K562 (cell line): ENCODE data around the gene SNAPC5. TPM values are rescaled to one million over a fixed set of nuclear protein-coding genes. Genes with fewer than 3 reads are reported as not detected.

Experiments
- ATAC-seq: fragments of 200-7000 bp; cut with Tn5 transposase; 3 replicates; pipeline ENCODE4 v1.9.1; 2020; ENCODE audit warnings: moderate library complexity
- BruUV-seq: library from RNA; stranded (reverse); fragments of 400-500 nt; replicated peaks from 2 replicates; lab custom pipeline; 2021; lab: Mats Ljungman, UMichigan
- CTCF ChIA-PET: fragments of 300-600 bp; formaldehyde crosslinking; extraction: SDS; loops from one replicate; lab custom pipeline; 2021; ENCODE audit warnings: low intra/inter-chr PET ratio; lab: Yijun Ruan, JAX
- POLR2A ChIA-PET: fragments of 300-600, 350-650 bp; sonication (Branson Sonifier 250); formaldehyde crosslinking; extraction: SDS; loops from one replicate; lab custom pipeline; 2021; ENCODE audit warnings: antibody characterized with exemption, inconsistent platforms; lab: Yijun Ruan, JAX
- DNase-seq, 4 experiments: peaks; one replicate each; pipeline versions ENCODE4 v3.0.0 to v3.0.0-alpha.2; 2011 to 2018; ENCODE audit warnings: low spot score in 3 of 4, mixed read lengths in 3 of 4; ENCODE audit errors: extremely low read depth in 1 of 4
- FAIRE-seq: peaks from 2 replicates; lab custom pipeline; 2011; peaks lifted over from hg19 to GRCh38; lab: Jason Lieb, UNC
- H2AFZ ChIP-seq: 2 replicates; pipeline ENCODE4 v1.6.0; 2011; ENCODE audit warnings: low read depth, low read length, control low read depth, inconsistent platforms
- H3K27ac ChIP-seq: fragments of 200-600 bp; 3 replicates; pipeline ENCODE4 v1.8.0; 2011; ENCODE audit warnings: low read depth, mild to moderate bottlenecking, control low read depth, inconsistent platforms, low read length, moderate library complexity, mixed read lengths; ENCODE audit errors: extremely low read depth
- H3K27me3 ChIP-seq, 2 experiments: fragments of 300-600 bp in 1 of 2; 2 replicates in 1 of 2; 3 replicates in 1 of 2; pipeline versions ENCODE4 v1.6.0 to v1.8.0; 2011; ENCODE audit warnings: inconsistent platforms in 2 of 2, low read length in 2 of 2, mild to moderate bottlenecking in 1 of 2, mixed read lengths in 1 of 2, moderate library complexity in 1 of 2; ENCODE audit not compliant: control insufficient read depth in 2 of 2, insufficient read depth in 2 of 2
- H3K36me3 ChIP-seq: fragments of 300-600 bp; 3 replicates; pipeline ENCODE4 v1.8.0; 2011; ENCODE audit warnings: mild to moderate bottlenecking, low read length, inconsistent platforms; ENCODE audit not compliant: control insufficient read depth, insufficient read depth
- H3K4me1 ChIP-seq, 2 experiments: fragments of 200-600 bp in 1 of 2; replicated peaks in 1 of 2; 2 replicates in 1 of 2; 3 replicates in 1 of 2; pipeline versions ENCODE4 v1.5.1 to v1.8.0; 2011; ENCODE audit warnings: inconsistent platforms in 2 of 2, low read length in 2 of 2, mild to moderate bottlenecking in 1 of 2, mixed read lengths in 1 of 2, moderate library complexity in 1 of 2; ENCODE audit not compliant: control insufficient read depth in 2 of 2, insufficient read depth in 2 of 2
- H3K4me2 ChIP-seq: 2 replicates; pipeline ENCODE4 v1.6.1; 2011; ENCODE audit warnings: low read length, control low read depth, inconsistent platforms, mixed read lengths; ENCODE audit not compliant: insufficient read depth
- H3K4me3 ChIP-seq: fragments of 200-600 bp; sonication (generic), shearing (Covaris generic); 2 replicates; pipeline ENCODE4 v1.5.1; 2016; ENCODE audit warnings: control low read depth, inconsistent platforms
- H3K79me2 ChIP-seq: fragments of 200-600 bp; 3 replicates; pipeline ENCODE4 v1.8.0; 2011; ENCODE audit warnings: low read length, inconsistent platforms; ENCODE audit not compliant: control insufficient read depth, insufficient read depth
- H3K9ac ChIP-seq, 2 experiments: 2 replicates each; pipeline versions ENCODE4 v1.6.0 to v1.6.1; 2011; ENCODE audit warnings: low read depth in 2 of 2, low read length in 2 of 2, control low read depth in 1 of 2, inconsistent platforms in 1 of 2, mild to moderate bottlenecking in 1 of 2, mixed read lengths in 1 of 2; ENCODE audit not compliant: insufficient read depth in 1 of 2
- H3K9me1 ChIP-seq: one replicate; pipeline ENCODE4 v1.6.0; 2011; ENCODE audit warnings: inconsistent platforms, mild to moderate bottlenecking, low read length, moderate library complexity; ENCODE audit not compliant: control insufficient read depth, insufficient read depth
- H3K9me3 ChIP-seq: replicated peaks from 2 replicates; pipeline ENCODE4 v1.5.1; 2011; ENCODE audit warnings: low read depth, low read length, inconsistent platforms; ENCODE audit not compliant: control insufficient read depth, insufficient read depth
- H4K20me1 ChIP-seq: replicated peaks from 2 replicates; pipeline ENCODE4 v1.6.1; 2011; ENCODE audit warnings: low read length, inconsistent platforms, mixed read lengths; ENCODE audit not compliant: control insufficient read depth, insufficient read depth
- BRD4 ChIP-seq: fragments of 200-600 bp; sonication (generic); IDR thresholded peaks from 2 replicates; pipeline ENCODE4 v1.6.1; 2017; ENCODE audit warnings: inconsistent platforms
- BRD9 ChIP-seq: fragments of 450-650 bp; IDR thresholded peaks from 2 replicates; pipeline ENCODE4 v1.6.1; 2018; ENCODE audit warnings: low read depth; ENCODE audit not compliant: partially characterized antibody
- CHD2 ChIP-seq: IDR thresholded peaks from 2 replicates; pipeline ENCODE4 v1.6.1; 2011; ENCODE audit warnings: low read depth, low read length
- CTBP1 ChIP-seq: fragments of 450-650 bp; IDR thresholded peaks from 2 replicates; pipeline ENCODE4 v1.6.1; 2016; ENCODE audit warnings: borderline replicate concordance
- HOMEZ ChIP-seq: fragments of 250-450 bp; sonication (Bioruptor Pico); IDR thresholded peaks from 2 replicates; pipeline ENCODE4 v1.4.0; 2020; ENCODE audit warnings: mild to moderate bottlenecking, moderate library complexity
- MITF ChIP-seq: IDR thresholded peaks from 2 replicates; pipeline ENCODE4 v1.6.1; 2014; ENCODE audit warnings: antibody characterized with exemption
- MYNN ChIP-seq, 2 experiments: sonication (generic); formaldehyde crosslinking in 1 of 2; IDR thresholded peaks; 2 replicates each; pipeline versions ENCODE4 v1.5.0 to v1.6.1; 2016 to 2020; ENCODE audit warnings: antibody characterized with exemption in 1 of 2, missing genetic modification reagents in 1 of 2
- NFIC ChIP-seq: fragments of 450-650 bp; IDR thresholded peaks from 2 replicates; pipeline ENCODE4 v1.6.1; 2017; ENCODE audit warnings: mild to moderate bottlenecking, inconsistent platforms
- NFIX ChIP-seq: fragments of 250-450 bp; sonication (Bioruptor Pico); IDR thresholded peaks from 2 replicates; pipeline ENCODE4 v1.4.0; 2020; ENCODE audit warnings: low read depth, mild to moderate bottlenecking, moderate library complexity
- SMARCA5 ChIP-seq: fragments of 450-650 bp; IDR thresholded peaks from 2 replicates; pipeline ENCODE4 v1.6.1; 2016
- TAF7 ChIP-seq: fragments of 450-650 bp; IDR thresholded peaks from 2 replicates; pipeline ENCODE4 v1.6.1; 2016; ENCODE audit warnings: missing genetic modification characterization, missing compliant biosample characterization
- TCF7L2 ChIP-seq: fragments of 150-350 bp; IDR thresholded peaks from 2 replicates; pipeline ENCODE4 v1.6.1; 2016; ENCODE audit warnings: low read depth, mild to moderate bottlenecking, low read length, moderate library complexity
- TEAD4 ChIP-seq, 2 experiments: sonication (generic) in 1 of 2; formaldehyde crosslinking in 1 of 2; IDR thresholded peaks; 2 replicates each; pipeline versions ENCODE4 v1.6.1 to v1.8.0; 2012 to 2022; ENCODE audit warnings: borderline replicate concordance in 1 of 2, inconsistent platforms in 1 of 2, low read length in 1 of 2, mild to moderate bottlenecking in 1 of 2, missing genetic modification reagents in 1 of 2
- TSC22D4 ChIP-seq: fragments of 450-650 bp; IDR thresholded peaks from 2 replicates; pipeline ENCODE4 v1.6.1; 2016; ENCODE audit warnings: missing genetic modification characterization, missing biosample characterization, control low read depth
- ZNF79 ChIP-seq: fragments of 250-450 bp; sonication (Bioruptor Pico); IDR thresholded peaks from 2 replicates; pipeline ENCODE4 v1.4.0; 2020; ENCODE audit warnings: low read depth, mild to moderate bottlenecking, moderate library complexity
- WGBS: fragments of 100-300 bp; shearing (Covaris generic); methylation state at CpG from one replicate; pipeline ENCODE4 v1.1.6; 2016; ENCODE audit warnings: low coverage, mixed read lengths; ENCODE audit not compliant: insufficient coverage; ENCODE audit errors: missing lambda C conversion rate; 5-methylcytosine and 5-hydroxymethylcytosine counted together
- in situ Hi-C: fragments of 300-500 bp; cut with MboI; formaldehyde crosslinking; loops from 4 replicates; pipeline ENCODE4 v1.15.0; 2018; ENCODE audit warnings: inconsistent platforms, mixed read lengths
- intact Hi-C: fragments of 100-400 bp; cut with micrococcal nuclease; formaldehyde crosslinking; loops from 2 replicates; pipeline ENCODE4 v1.14.2; 2022
- polyA plus RNA-seq, 8 experiments: library from polyadenylated mRNA; depleted of rRNA in 4 of 8; stranded (reverse) in 5 of 8; unstranded in 3 of 8; fragments of >200 nt; fragmentation: Nextera tagmentation in 2 of 8; fragmentation: Illumina TruSeq in 1 of 8; extraction: Ambion mirVana in 2 of 8; extraction: Trizol in 1 of 8; gene quantifications; 2 replicates each; pipeline versions ENCODE4 v1.2.1 to v1.2.3, GENCODE V29; 2011 to 2014; ENCODE audit warnings: inconsistent platforms in 1 of 8, missing spikeins in 1 of 8
- total RNA-seq, 7 experiments: library from RNA; depleted of rRNA in 6 of 7; stranded (reverse); fragments of >200 nt in 6 of 7; fragmentation: Illumina TruSeq in 2 of 7; extraction: Trizol in 2 of 7; gene quantifications; 2 replicates each; pipeline versions ENCODE4 v1.2.1 to v1.2.3, GENCODE V29; 2011 to 2021; ENCODE audit warnings: low replicate concordance in 1 of 7
- TF ChIP-seq, protein P1 (sequence below): sonication (generic); formaldehyde crosslinking; IDR thresholded peaks from 2 replicates; pipeline ENCODE4 v1.8.1; 2023; ENCODE audit warnings: mild to moderate bottlenecking, missing genetic modification reagents

Gene SNAPC5
- total and polyA plus RNA-seq, 9 of the 15 experiments (the other 6 are each of a cell fraction or from before 2014, with no cell fraction given) = 52.8 to 155 (median 96.5) TPM

GRCh38 chr15:66504563-66505429 lies 7.2 kb upstream of the SNAPC5 start, which contains the start of the genes RPL4 and ZWILCH:
Gene RPL4, minus strand, starts transcription at chr15:66504855. Its CDS starts 65 bp downstream, at chr15:66504790.
Gene ZWILCH, plus strand, starts transcription at chr15:66505326. Its CDS starts 13 bp downstream, at chr15:66505339.
- CTCF ChIA-PET = no interaction called here
- no TSS peak for BruUV-seq
- H3K4me1 ChIP-seq = peaks cover 17 to 19% of the 10 kb centered on the region in 2 experiments
- peak within 1 kb of the TSS; percentile 97 for H2AFZ ChIP-seq
- peaks cover 90% of the 10 kb centered on the region for H3K79me2 ChIP-seq
- no peaks in the 10 kb centered on the region for H3K27me3 ChIP-seq
- DNase-seq (peak; percentile 81 to 88 (median 82)), ATAC-seq (peak; percentile 84), FAIRE-seq (peak; percentile 57)
- H3K36me3 ChIP-seq = peaks cover 50% of the 10 kb centered on the region
- H3K4me2 ChIP-seq = peak within 1 kb of the TSS; percentile 97
- WGBS = under 1% methylated on average over 46 of the region's 46 CpGs
- H3K9ac ChIP-seq = peak within 1 kb of the TSS; percentile 97 to 98
- intact Hi-C loops (loop anchor here (5.0 kb wide), 1 partner anchor 63 kb away; the partner anchor contains the start of gene LCTL), in situ Hi-C loops (no loop called here)
- peaks cover 27% of the 10 kb centered on the region for H4K20me1 ChIP-seq
- H3K4me3 ChIP-seq = peak within 1 kb of the TSS; percentile 71
- H3K9me1 ChIP-seq = no peaks in the 10 kb centered on the region
- H3K9me3 ChIP-seq = no peaks in the 10 kb centered on the region
- POLR2A ChIA-PET = interaction anchor here (0.6 to 2.9 kb wide), 16 partner anchors 8 to 1627 kb away, joined by 3 to 8 read pairs (median 4); partner anchors contain the start of gene LCTL
- H3K27ac ChIP-seq = peak within 1 kb of the TSS; percentile 97
- TF ChIP-seq NFIC = peak; percentile 58
- TF ChIP-seq CHD2 = peak; percentile 95
- no peak; the same call in 1 of the 2 replicates for TF ChIP-seq MITF
- no peak for TF ChIP-seq NFIX (CRISPR knock-in tag)
- TF ChIP-seq TAF7 (tag) = peak; percentile 98
- peak; percentile 78; the same call in 1 of the 2 replicates for TF ChIP-seq MYNN (IDR thresholded peaks at IDR 0.05)
- no peak for TF ChIP-seq MYNN (CRISPR knock-in tag; IDR thresholded peaks at IDR 0.05)
- TF ChIP-seq HOMEZ = no peak
- TF ChIP-seq CTBP1 = peak; percentile 24; the same call in 1 of the 2 replicates
- TF ChIP-seq TSC22D4 (tag) = no peak
- TF ChIP-seq SMARCA5 = peak; percentile 91; the same call in 1 of the 2 replicates
- TF ChIP-seq, protein P1, sequence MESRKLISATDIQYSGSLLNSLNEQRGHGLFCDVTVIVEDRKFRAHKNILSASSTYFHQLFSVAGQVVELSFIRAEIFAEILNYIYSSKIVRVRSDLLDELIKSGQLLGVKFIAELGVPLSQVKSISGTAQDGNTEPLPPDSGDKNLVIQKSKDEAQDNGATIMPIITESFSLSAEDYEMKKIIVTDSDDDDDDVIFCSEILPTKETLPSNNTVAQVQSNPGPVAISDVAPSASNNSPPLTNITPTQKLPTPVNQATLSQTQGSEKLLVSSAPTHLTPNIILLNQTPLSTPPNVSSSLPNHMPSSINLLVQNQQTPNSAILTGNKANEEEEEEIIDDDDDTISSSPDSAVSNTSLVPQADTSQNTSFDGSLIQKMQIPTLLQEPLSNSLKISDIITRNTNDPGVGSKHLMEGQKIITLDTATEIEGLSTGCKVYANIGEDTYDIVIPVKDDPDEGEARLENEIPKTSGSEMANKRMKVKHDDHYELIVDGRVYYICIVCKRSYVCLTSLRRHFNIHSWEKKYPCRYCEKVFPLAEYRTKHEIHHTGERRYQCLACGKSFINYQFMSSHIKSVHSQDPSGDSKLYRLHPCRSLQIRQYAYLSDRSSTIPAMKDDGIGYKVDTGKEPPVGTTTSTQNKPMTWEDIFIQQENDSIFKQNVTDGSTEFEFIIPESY = no peak; the same call in 1 of the 2 replicates
- TF ChIP-seq TEAD4 (IDR thresholded peaks at IDR 0.05; ENCODE audit: low read length) = peak; percentile 19; the same call in 1 of the 2 replicates
- no peak for TF ChIP-seq TEAD4 (CRISPR knock-in tag; IDR thresholded peaks at IDR 0.05; ENCODE audit: borderline replicate concordance)
- TF ChIP-seq BRD4 = peak; percentile 93; the same call in 1 of the 2 replicates
- TF ChIP-seq BRD9 = peak; percentile 62
- no peak for TF ChIP-seq TCF7L2
- no peak for TF ChIP-seq ZNF79
